NCI-H82 (cell line): ENCODE results near the gene SDR42E1.
"Not testable (repeated sequence)": the region's sequence is repeated elsewhere in the genome, so short reads cannot be mapped to it uniquely, and the experiment has no call there.

ENCODE experiments used
- DNase-seq: peaks from one replicate; lab custom pipeline; 2025; lab: John Stamatoyannopoulos, UW

The SDR42E1 gene

DNA sequence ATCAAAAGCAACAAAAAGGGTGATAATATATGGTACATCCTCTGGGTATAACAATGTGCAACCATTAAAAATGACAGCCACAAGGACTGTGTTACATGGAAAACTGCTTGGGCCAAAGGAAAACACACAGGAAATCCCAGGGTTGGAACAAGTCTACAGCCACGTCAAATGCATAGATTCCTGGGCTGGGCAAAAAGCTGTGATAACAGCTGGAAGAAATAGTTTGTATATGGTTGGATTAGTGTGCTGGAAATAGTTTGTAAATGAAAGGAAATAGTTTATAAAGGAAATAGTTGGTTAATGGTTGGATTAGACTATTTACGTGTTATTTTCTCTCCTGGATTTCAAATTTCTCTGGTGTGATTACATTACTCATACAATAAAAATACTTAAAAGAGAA lies 26.4 kb upstream of the SDR42E1 start:
- DNase-seq: no peak

DNA sequence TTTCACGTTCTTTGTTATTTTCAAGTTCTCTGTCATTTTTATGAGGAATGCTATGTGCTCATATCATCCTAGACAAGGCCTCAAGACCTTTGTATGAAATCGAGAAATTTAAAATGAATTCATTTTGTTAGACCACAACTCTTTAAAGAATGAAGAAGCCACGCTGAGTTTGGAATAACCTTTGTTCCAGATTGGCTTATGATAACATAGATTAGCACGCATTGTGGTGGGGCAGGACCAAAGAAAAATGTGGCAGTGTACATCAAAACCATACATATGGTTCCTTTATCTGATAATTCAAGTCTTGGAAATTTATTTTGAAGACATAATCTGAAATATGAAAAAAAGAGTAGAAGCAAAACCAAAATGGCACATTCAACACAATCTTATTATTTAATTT lies 26.0 kb upstream of the SDR42E1 start:
- DNase-seq: peak; percentile 41

DNA sequence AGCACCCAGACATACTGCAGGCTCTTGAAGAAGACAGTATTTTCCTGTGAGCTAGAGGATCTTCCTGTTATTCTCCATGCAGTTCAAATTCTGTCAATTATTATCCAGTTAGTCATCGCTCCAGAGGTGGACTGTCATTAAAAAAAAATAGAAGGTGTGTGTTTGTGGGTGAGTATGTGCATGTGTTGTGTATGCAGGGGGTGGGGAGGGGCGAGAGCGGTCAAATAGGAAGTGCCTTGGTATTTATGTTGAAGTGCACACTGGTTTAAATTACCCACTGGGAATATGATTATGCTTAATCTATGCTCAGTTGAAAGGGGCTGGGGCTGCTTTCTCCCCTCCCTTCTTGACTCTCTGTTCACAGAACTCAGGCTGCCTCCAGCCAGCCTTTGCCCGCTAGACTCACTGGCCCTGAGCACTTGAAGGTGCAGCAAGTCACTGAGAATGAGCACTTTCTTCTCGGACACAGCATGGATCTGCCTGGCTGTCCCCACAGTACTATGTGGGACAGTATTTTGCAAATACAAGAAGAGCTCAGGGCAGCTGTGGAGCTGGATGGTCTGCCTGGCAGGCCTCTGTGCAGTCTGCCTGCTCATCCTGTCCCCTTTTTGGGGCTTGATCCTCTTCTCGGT lies 23.8 kb upstream of the SDR42E1 start, which contains the start of gene HSD17B2:
HSD17B2 (plus strand) TSS at position 273 of the 632 bp plus-strand sequence; CDS start at position 445, 172 bp downstream.
- DNase-seq: peak; percentile 51

DNA sequence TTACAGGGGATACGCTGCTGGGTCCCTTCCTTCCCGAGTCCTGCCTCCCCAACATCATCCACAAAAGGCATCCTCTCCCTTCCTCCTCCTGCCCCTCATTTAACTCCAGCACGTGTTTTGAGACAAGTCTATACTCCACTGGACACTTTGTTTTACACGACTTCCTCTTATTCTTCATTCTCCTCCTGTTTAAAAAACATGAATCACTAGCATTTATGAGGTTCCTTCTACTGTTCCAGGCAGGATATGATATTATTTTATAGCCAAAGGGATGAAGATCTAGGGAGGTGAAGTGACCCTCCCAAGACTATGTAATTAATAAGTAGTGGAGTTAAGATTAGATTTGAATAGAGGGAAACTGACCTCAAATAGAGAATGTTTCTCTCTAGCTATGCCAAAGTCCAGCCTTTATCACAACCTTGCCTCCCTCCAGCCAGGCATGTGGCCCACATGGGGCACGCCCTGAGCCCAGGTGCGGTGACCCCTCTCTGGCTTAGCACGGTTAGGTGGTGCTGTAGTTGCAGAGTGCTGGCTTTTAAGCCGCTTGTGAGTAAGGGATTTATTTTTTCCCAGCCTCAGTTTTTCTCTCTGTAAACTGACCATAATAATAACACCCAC lies 22.5 kb upstream of the SDR42E1 start:
- DNase-seq: no peak

DNA sequence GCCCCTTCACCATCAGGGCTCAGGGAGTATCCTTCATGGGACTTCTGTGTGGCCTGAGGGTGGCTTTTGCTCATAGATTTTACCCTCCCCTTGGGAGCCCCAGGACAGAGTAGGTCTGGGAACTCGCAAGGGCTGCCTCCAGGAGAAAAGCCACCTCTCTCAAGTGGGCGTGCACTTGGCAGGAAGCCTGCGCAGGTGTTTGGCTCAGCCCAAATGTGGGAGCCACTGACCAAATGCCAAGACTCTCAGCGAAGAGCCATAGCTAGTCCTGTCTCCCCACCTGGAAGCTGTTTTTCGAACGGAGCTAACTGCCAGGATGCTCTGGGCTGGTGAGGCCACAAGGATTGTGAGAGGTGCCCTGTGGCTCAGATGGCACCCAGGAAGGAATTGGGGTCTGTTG lies 21.7 kb upstream of the SDR42E1 start:
- DNase-seq: no peak

DNA sequence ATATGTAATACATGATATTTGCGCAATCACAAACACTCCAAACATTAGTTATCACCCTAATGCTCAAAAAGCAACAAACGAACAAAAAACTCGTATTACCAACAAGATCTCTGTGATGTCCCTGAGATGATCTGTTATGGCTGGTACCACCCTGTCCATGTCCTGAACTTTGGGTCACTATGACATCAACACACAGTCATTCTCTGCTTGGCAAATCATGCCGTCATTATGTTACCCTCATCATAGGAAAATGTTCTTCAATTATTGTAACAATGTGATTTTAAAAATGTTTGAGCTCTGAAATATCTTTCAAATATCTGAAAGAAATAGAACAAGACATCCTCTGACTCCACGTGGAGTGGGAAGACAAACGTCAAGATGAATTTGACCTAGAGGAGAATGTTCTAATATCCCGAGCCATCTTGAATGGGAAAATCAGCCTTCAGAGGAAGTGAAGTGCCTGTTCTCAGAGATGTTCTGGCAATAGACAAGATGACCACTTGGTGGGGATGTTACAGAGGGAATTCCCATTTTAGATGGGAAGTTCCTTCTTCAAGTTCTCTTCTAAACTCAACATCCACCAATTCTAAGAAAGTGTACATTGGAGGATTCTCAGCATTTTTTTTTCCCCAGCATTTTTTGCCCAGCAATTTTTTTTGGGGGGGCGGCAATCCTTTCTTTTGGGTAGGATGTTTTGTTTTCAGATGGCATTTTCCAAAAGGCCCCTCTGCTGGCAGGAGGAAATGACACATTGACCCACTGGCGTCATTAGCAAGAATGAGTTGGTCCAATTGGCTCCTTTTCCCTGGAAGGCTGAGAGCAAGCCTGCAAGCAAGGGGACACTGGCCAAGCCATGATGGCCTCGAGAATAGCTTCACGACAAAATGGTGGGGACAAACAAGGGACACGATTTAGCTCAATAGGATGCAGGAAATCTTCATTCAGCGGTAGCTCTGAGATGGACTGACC lies 20.1 kb upstream of the SDR42E1 start:
- DNase-seq: peak; percentile 85

DNA sequence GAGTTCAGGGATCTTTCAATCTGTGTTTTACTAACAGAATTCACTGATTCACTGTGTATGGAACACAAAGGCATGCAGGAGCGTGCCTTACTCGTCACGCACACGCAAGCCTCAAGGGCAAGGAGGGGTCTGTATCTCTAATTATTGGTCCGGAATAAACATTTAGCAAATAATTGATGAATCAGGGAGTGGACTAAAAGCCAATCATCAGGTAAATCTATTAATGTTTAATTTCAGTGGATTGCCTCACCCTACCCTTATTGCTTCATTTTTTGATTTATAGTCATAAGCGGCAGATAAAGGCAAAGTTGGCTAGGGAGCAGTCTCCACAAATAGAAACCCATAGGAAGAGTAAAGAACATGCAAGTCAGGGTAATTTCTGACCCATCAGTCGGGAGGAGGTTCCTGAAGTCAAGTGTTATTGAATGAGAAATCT lies 16.4 kb upstream of the SDR42E1 start:
- DNase-seq: no peak

DNA sequence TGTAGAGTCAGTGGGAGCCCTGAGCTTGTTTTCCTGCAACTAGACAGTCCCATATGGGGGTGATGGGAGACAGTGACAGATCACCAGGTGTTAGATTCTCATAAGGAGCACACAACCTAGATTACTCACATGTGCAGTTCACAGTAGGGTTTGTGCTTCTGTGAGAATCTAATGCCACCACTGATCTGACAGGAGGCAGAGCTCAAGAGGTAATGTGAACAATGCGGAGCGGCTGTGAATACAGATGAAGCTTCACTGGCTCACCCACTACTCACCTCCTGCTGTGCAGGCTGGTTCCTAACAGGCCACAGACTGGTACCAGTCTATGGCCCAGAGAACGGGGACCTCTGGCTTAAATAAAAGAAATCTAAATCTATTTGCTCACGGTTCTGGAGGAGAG lies 13.6 kb upstream of the SDR42E1 start:
- no peak for DNase-seq

DNA sequence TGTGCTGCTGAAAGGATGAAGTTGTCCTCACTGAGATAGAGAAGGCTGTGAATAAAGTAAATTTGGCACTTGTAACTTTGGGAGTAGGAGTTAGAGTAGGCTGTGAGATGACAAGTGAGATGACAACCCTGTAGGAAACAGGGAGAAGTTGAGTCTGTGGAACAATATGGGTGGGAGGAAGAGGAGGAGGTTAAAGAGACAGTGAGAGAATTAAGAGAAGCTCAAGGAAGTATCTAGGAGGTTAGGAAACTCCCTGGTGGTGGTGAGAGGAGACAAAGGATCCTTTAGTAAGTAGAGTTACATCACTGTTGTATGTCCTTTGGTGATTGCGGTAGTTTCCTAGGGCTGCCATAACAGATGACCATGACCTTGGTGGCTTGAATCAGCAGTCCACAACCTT lies 13.0 kb upstream of the SDR42E1 start:
- no peak for DNase-seq

DNA sequence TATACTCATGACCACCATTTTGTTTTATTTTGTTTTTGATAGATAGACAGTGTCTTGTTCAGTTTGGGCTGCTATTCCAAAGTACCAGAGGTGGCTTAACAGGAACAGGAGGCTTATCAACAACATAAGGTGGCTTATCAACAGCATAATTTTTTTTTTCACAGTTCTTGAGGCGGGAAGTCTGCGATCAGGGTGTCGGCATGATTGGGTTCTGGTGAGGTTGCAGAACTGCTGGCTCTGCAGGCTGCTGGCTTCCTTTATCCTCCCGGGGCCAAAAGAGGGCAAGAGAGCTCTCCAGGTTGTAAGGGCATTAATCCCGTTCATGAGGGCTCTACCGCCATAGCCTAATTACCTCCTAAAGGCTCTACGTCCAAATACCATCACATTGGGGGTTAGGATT lies 11.9 kb upstream of the SDR42E1 start:
- DNase-seq: peak; percentile 13

DNA sequence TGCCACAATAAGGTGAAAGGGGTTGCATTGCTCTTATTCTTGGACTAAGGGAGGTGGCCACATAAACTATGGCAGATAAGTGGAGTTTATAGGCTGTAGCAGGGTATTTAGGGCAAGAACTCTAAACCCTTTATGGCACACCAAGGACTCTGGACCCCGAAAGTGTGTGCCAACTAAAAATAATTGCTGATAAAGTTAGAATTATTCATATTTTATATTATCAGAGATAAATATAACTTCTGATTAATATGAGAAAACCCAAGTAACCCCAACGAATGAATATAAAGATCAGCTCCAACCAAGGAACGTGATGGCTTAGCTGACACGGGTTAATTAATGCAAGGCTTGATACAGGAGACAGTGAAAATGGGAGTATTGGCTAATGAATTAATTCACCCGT lies 8.8 kb upstream of the SDR42E1 start:
- DNase-seq: no peak

DNA sequence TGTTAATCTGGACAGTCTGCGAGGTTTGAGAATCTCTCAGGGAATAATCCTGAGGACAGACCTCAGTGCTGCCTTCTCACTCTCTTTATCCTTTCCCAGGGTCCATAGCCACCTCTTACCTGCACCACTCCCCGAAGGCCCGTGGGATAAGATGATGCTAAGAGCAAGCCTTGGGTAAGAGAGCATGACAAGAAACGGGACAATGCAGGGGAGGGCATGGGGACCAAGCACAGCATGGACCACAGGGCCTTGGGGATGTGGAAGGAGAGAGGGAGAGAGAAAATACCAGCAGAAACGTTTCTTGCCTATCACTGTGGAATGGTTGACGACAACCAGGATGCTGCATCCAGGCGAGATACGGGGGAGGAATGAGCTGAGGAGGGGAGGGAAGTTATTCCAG lies 8.3 kb upstream of the SDR42E1 start:
- DNase-seq: no peak

DNA sequence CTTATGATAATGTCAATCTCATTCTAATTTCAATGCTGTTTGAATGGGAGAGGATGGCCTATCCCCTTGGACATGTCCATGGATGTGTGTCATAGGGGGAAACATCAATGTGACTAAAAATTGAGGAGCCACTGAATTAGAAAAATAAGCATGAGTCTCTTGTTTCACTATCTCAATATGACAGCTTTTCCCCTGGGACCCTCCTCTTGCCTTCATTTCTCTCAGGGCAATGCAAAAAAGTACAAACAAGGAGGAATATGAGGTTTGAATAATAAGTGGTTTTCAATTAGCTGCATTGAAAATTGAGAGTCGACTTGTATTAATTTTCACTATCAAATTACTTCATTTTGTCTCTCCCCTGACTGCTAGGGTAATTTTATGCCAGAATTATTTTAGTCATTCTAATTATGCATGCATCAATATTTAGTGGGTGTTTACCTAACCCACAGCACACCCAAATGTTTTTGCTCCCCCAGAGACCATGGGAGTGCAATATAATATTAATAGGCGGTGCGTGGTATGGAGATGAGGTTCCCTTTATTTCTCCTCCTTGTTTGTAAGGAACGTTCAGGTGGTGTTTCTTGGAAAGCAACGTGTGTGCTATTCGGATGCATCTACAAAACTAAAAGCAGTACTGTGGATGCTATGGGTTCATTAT lies 6.8 kb upstream of the SDR42E1 start:
- DNase-seq: no peak

DNA sequence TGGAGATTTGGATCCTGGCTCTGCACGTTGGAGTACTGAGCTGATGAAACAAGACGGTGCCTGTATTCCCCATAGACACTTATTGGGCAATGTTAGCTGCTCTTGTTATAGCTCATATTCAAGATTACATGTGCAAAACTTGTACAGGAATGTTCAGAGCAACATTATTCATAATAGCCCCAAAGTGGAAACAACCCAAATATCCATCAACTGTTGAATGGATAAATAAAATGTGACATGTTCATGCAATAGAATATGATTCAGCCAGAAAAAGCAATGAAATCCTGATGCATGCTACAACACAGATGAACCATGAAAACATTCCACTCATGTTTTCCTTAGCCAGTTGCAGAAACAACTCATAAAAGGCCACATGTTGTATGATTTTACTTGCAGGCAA lies 5.7 kb upstream of the SDR42E1 start:
- DNase-seq: no peak

DNA sequence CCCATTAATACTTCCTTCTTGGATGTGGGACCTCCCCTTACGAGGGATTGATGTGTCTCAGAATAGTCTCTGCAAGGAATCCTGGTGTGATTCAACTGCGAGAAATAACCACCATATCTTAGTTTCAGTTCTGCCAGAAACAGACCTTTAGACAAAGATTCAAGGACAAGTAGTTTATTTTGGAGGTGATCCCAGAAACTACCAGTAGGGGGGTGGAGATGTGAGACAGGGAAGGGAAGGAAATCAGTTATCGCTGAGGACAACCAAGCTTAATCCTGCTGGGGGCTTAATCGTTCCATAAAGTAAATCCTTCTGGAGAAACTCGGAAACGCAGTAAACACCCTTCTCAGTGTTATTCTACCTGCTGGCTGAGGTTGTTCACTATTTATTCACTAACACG lies 5.0 kb upstream of the SDR42E1 start:
- DNase-seq: peak; percentile 66

DNA sequence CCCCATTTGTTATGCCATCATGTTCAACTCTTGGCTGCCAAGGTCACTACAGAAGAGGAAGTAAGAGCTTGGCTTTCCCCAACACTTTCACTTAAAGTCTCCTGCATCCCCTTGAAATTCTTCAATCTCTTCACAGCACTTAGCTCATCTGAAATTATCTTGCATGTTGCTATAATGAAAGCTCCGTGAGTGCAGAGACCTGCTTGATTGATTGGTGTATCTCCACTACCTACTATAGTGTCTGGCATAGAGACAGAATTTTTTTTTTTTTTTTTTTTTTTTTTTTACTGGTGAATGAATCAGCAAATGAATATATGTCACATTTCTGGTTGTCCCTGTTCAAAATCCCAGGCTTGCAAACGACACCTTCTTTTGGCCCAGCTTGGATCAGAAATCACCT lies 1.9 kb upstream of the SDR42E1 start:
- DNase-seq: no peak

DNA sequence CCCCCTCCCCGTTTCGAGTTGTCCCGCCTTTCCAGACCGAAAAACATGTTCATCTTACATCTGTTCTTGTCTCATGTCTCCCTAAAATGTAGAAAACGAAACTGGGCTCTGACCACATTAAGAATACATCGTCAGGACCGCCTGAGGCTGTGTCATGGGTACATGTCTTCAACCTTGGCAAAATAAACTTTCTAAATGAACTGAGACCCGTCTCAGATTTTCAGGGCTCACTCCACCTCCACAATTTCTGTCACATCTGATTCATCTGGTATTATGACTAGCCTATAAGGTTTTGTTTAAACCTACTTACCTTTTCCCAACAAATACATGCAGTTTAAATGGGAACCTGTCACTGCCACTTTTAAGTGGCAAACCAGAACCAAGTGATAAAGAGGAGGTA lies 621 bp downstream of the SDR42E1 start:
- DNase-seq: no peak

DNA sequence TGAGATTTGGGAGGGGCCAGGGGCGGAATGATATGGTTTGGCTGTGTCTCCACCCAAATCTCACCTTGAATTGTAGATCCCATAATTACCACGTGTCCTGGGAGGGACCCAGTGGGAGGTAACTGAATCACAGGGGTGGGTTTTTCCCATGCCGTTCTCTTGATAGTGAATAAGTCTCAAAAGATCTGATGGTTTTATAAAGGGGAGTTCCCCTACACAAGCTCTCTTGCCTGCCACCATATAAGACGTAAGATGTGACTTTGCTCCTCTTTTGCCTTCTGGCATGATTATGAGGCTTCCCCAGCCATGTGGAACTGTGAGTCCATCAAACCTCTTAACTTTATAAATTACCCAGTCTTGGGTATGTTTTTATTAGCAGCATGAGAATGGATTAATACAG lies 1.5 kb downstream of the SDR42E1 start:
- not testable (repeated sequence) for DNase-seq

DNA sequence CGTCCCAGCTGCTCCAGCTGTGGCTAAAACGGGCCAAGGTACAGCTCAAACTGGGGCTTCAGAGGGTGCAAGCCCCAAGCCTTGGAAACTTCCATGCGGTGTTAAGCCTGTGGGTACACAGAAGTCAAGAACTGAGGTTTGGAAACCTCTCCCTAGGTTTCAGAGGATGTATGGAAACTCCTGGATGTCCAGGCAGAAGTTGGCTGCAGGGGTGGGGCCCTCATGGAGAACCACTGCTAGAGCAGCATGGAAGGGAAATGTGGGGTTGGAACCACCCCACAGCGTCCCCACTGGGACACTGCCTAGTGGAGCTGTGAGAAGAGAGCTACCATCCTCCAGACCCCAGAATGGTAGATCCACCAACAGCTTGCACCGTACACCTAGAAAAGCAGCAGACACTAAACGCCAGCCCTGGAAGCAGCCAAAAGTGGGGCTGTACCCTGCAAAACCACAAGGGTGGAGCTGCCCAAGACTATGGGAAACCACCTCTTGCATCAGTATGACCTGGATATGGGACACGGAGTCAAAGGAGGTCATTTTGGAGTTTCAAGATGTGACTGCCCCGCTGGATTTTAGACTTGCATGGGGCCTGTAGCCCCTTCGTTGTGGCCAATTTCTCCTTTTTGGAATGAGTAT lies 2.2 kb downstream of the SDR42E1 start:
- DNase-seq: peak; percentile 1

DNA sequence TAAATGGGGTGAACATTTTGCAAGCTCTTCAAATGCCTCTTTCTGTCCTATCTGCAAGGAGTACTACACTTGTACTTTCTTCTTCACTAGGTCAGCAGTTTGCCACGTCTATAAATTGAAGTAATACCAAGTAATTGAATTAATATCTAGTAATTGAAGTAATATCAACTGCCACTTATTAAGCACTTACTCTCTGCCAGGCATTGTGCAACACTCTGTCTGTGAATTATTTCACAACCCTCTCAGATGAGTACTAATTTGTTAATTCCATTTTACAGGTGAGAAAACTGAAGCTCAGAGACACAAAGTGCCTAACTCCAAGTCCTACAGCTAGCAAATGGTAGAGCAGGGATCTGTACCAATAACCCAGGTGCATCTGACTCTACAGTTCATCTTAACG lies 4.1 kb downstream of the SDR42E1 start:
- DNase-seq: no peak

DNA sequence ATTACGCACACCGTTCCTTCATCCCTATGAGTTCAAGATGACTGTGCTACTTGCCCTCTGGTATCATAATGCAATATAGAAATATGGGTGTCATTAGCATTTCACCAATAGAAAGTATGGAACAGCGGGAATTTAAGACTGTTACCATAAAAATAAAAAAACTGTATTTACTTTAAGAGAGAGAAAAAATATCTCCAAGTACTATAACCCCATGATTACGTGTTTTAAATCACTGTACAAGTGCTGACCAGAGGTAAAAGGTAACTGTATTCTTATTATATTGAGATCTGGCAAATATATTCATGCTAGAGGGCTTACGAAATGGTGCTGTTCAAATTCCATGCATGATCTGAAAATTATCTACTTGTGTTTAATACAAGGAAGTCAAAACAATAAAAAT lies 5.2 kb downstream of the SDR42E1 start:
- no peak for DNase-seq
